HUES64 (cell line): Measurements from ENCODE around the gene ZNHIT1.
"Not testable (repeated sequence)": the region's sequence is repeated elsewhere in the genome, so short reads cannot be mapped to it uniquely, and the experiment has no call there.

Experiments
- H3K27ac ChIP-seq: 2 replicates; pipeline ENCODE4 v1.7.0; 2013; ENCODE audit warnings: low read depth, low read length, inconsistent platforms
- H3K27me3 ChIP-seq: 2 replicates; pipeline ENCODE4 v1.6.1; 2013; ENCODE audit warnings: mild to moderate bottlenecking, low read length; ENCODE audit not compliant: insufficient read depth
- H3K36me3 ChIP-seq: 2 replicates; pipeline ENCODE4 v1.6.1; 2013; ENCODE audit warnings: mild to moderate bottlenecking, low read length; ENCODE audit not compliant: insufficient read depth
- H3K4me1 ChIP-seq: 2 replicates; pipeline ENCODE4 v1.6.1; 2013; ENCODE audit warnings: mild to moderate bottlenecking, low read length, moderate library complexity; ENCODE audit not compliant: insufficient read depth
- H3K4me3 ChIP-seq: 2 replicates; pipeline ENCODE4 v1.5.1; 2013; ENCODE audit warnings: mild to moderate bottlenecking, low read length, moderate library complexity
- H3K9ac ChIP-seq: 2 replicates; pipeline ENCODE4 v1.6.1; 2013; ENCODE audit warnings: mild to moderate bottlenecking, low read depth, low read length
- H3K9me3 ChIP-seq: 2 replicates; pipeline ENCODE4 v1.6.1; 2013; ENCODE audit warnings: low read depth, low read length; ENCODE audit not compliant: insufficient read depth
- WGBS: fragments of 150-250, 120-280 bp; methylation state at CpG from one replicate; pipeline ENCODE4 v1.1.7; 2013; ENCODE audit warnings: missing lambda C conversion rate; 5-methylcytosine and 5-hydroxymethylcytosine counted together

The ZNHIT1 gene

GRCh38 chr7:101244375-101245146 is 26.6 kb downstream of the ZNHIT1 start, which contains the start of gene FIS1:
Gene FIS1, minus strand, starts transcription at chr7:101245081. Its CDS starts 77 bp downstream, at chr7:101245004.
- H3K4me3 ChIP-seq, result peak within 1 kb of the TSS; percentile 84
- peak within 1 kb of the TSS; percentile 70 for H3K9ac ChIP-seq
- under 1% methylated on average over 45 of the region's 45 CpGs for WGBS
- H3K27ac ChIP-seq, result peak within 1 kb of the TSS; percentile 71
- H3K4me1 ChIP-seq, result peaks cover 5% of the 10 kb centered on the region; the same call in 1 of the 2 replicates
- no peaks in the 10 kb centered on the region for H3K9me3 ChIP-seq
- no peaks in the 10 kb centered on the region for H3K27me3 ChIP-seq
- H3K36me3 ChIP-seq, result peaks cover 14% of the 10 kb centered on the region

DNA sequence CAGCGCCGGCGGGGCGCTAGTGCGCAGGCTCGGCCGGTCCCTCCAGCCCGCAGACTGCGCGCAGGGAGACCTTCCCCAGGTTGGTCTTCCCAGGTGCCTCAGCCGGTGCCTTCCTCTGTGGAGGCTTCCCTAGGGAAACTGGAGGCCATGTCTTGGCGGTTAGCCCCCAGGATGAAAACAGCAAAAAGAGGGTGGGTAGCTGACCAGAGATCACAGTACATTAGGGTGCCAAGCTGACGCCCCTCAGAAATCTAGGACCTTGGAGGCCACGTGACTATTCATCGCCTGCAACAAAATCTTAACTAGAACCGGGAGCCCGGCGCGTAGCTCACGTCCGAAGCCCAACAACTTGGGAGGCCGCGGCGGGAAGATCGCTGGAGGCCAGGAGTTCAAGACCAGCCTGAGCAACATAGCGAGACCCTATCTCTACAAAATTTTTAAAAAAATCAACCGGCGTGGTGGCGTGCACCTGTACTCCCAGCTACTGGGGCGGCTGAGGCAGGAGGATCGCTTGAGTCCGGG is 27.2 kb downstream of the ZNHIT1 start:
- WGBS, result 52% methylated on average over 32 of the region's 32 CpGs
- no peaks in the 10 kb centered on the region for H3K27me3 ChIP-seq
- H3K9me3 ChIP-seq, result no peaks in the 10 kb centered on the region
- H3K27ac ChIP-seq, result peak overlapping the region; percentile 50
- H3K36me3 ChIP-seq, result peaks cover 11% of the 10 kb centered on the region
- H3K4me1 ChIP-seq, result peaks cover 5% of the 10 kb centered on the region; the same call in 1 of the 2 replicates
- H3K9ac ChIP-seq, result peak overlapping the region; percentile 43
- peak overlapping the region; percentile 84 for H3K4me3 ChIP-seq

GRCh38 chr7:101248276-101248675 is 30.3 kb downstream of the ZNHIT1 start:
- Histone ChIP-seq H3K4me3 (no peak overlapping the region), H3K27me3 (no peaks in the 10 kb centered on the region), H3K36me3 (peaks cover 7% of the 10 kb centered on the region; the same call in 1 of the 2 replicates), H3K4me1 (peaks cover 5% of the 10 kb centered on the region; the same call in 1 of the 2 replicates), H3K27ac (no peak overlapping the region), H3K9ac (no peak overlapping the region), H3K9me3 (no peaks in the 10 kb centered on the region)
- 97% methylated on average over 5 of the region's 5 CpGs for WGBS

DNA sequence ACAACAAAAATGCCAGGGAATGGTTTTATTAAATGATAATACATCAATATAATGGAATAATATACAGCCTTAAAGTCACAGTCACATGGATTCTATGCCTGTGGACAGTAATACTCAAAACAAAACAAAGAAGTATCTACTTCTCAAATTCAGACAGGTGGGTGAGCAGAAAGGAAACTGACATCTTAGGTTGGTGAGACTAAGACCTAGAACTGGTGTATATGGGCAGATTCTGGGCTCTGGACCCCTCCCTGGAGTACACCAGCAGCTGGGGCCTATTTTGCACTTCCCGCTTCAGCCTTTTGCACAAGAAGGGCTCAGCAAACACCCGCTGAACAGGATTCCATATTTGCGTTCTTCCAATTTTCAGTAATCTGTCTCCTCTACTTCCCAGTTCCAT is 32.4 kb downstream of the ZNHIT1 start:
- WGBS, result 93% methylated on average over 3 of the region's 3 CpGs
- no peaks in the 10 kb centered on the region for H3K9me3 ChIP-seq
- no peak overlapping the region for H3K4me3 ChIP-seq
- peaks cover 7% of the 10 kb centered on the region; the same call in 1 of the 2 replicates for H3K36me3 ChIP-seq
- no peak overlapping the region for H3K9ac ChIP-seq
- no peaks in the 10 kb centered on the region; the same call in 1 of the 2 replicates for H3K4me1 ChIP-seq
- no peak overlapping the region for H3K27ac ChIP-seq
- H3K27me3 ChIP-seq, result no peaks in the 10 kb centered on the region

DNA sequence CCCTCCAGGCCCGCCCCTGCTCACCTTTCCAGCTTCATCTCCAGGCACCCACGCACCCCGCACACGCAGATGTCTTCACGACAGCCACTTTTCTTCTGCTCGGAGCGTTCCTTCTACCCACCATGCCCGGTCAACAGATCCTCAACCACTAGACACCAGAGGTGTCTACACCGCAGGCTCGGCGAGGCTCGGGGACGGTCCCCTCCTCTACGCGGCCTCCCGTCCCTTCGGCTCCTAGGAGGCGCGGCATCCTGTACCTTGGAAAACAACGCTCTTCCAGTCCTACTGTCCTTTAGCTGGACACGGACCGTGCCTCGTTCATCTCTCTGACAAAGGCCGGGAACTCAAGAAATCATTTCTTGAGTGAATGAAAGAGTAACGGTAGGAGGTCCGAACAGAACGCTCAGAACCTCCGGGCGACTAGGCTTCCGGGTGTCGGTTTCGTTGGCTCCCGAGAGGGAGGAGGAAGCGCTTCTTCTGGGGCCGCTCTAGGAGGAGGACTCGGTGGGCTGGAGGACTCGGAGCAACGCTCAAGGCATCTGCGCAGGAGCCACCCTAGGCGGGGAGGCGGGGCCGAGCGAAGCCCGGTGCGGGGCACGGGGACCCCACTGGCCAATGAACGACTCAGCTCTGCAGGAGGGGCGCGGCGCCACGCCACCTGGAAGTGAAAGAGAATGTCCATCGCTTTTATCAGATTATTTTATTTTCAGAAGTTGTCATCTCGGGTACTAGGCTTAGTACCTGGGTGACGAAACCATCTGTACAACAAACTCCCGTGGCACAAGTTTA is 34.1 kb downstream of the ZNHIT1 start:
- under 1% methylated on average over 55 of the region's 55 CpGs for WGBS
- H3K4me1 ChIP-seq, result no peaks in the 10 kb centered on the region
- peaks cover 7% of the 10 kb centered on the region; the same call in 1 of the 2 replicates for H3K36me3 ChIP-seq
- H3K4me3 ChIP-seq, result peak overlapping the region; percentile 94
- H3K27me3 ChIP-seq, result no peaks in the 10 kb centered on the region
- peak overlapping the region; percentile 86 for H3K9ac ChIP-seq
- peak overlapping the region; percentile 10; the same call in 1 of the 2 replicates for H3K27ac ChIP-seq
- H3K9me3 ChIP-seq, result no peaks in the 10 kb centered on the region

GRCh38 chr7:101253199-101253598 is 35.2 kb downstream of the ZNHIT1 start:
- 93% methylated on average over 5 of the region's 5 CpGs for WGBS
- H3K9me3 ChIP-seq, H3K4me1 ChIP-seq, H3K27ac ChIP-seq, H3K4me3 ChIP-seq, H3K36me3 ChIP-seq, H3K9ac ChIP-seq, H3K27me3 ChIP-seq: not testable (repeated sequence)

DNA sequence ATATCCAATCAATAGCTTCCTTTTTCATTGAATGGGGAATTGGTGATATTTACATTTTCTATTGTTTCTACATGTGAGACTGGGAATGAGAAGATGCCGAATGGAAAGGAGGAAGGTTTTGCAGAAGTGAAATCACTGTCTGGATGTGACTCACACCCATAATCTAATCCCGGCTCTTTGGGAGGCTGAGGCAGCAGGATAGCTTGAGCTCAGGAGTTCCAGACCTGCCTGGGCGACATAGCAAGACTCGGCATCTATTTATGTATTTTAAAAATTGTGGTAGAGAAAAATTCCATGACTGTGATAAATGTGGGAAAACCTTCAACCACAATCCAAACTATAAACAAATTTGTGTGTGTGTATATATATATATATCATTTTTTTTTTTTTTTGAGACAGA is 37.8 kb downstream of the ZNHIT1 start:
- 83% methylated on average over 2 of the region's 4 CpGs for WGBS
- Histone ChIP-seq H3K4me1 (no peaks in the 10 kb centered on the region), H3K9ac (no peak overlapping the region), H3K27ac (no peak overlapping the region), H3K36me3 (no peaks in the 10 kb centered on the region), H3K9me3 (no peaks in the 10 kb centered on the region), H3K4me3 (no peak overlapping the region), H3K27me3 (no peaks in the 10 kb centered on the region)

DNA sequence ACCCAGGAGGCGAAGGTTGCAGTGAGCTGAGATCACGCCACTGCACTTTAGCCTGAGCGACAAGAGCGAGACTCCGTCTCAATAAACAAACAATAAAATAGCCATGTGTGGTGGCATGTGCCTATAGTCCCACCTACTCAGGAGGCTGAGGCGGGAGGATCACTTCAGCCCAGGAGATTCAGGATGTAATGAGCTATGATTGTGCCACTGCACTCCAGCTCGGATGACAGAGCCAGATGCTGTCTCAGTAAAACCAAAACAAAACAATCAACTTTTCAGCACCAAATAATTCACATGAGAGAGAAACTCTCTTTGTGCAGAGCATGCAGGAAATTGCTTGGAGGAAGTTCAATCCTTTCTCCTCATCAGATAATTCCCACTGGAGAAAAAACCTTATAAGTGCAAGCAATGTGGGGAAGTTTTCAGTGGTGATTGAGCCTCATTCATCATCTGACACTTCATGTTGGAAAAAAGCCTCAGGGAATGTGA is 40.3 kb downstream of the ZNHIT1 start:
- H3K9ac ChIP-seq, result no peak overlapping the region
- H3K9me3 ChIP-seq, result no peaks in the 10 kb centered on the region
- no peaks in the 10 kb centered on the region for H3K4me1 ChIP-seq
- H3K27me3 ChIP-seq, result no peaks in the 10 kb centered on the region
- 96% methylated on average over 7 of the region's 7 CpGs for WGBS
- no peak overlapping the region for H3K27ac ChIP-seq
- no peaks in the 10 kb centered on the region for H3K36me3 ChIP-seq
- no peak overlapping the region for H3K4me3 ChIP-seq

GRCh38 chr7:101264102-101264706 is 46.2 kb downstream of the ZNHIT1 start:
- 86% methylated on average over 6 of the region's 6 CpGs for WGBS

GRCh38 chr7:101265622-101266516 is 47.9 kb downstream of the ZNHIT1 start:
- H3K27ac ChIP-seq, result no peak overlapping the region
- H3K4me3 ChIP-seq, result no peak overlapping the region
- H3K4me1 ChIP-seq, result no peaks in the 10 kb centered on the region
- H3K9ac ChIP-seq, result no peak overlapping the region
- no peaks in the 10 kb centered on the region for H3K36me3 ChIP-seq
- WGBS, result 91% methylated on average over 17 of the region's 17 CpGs
- H3K9me3 ChIP-seq, result no peaks in the 10 kb centered on the region
- no peaks in the 10 kb centered on the region for H3K27me3 ChIP-seq

More at GRCh38 chr7:101264102-101264706, 46.2 kb downstream of the ZNHIT1 start:
- H3K36me3 ChIP-seq, H3K4me3 ChIP-seq, H3K4me1 ChIP-seq, H3K27ac ChIP-seq, H3K9me3 ChIP-seq, H3K27me3 ChIP-seq, H3K9ac ChIP-seq: not testable (repeated sequence)
